Breast epithelium (tissue), 4 donors: Measurements from ENCODE around the gene LCN10. TPM values are rescaled to one million over a fixed set of nuclear protein-coding genes. Genes with fewer than 3 reads are reported as not detected.
"Not testable (repeated sequence)": the region's sequence is repeated elsewhere in the genome, so short reads cannot be mapped to it uniquely, and the experiment has no call there.

Source experiments
- DNase-seq, 2 donors: peaks; one replicate each; pipeline ENCODE4 v3.0.0-alpha.2; 2019; ENCODE audit warnings: low spot score in 2 of 2
- H3K27ac ChIP-seq, 2 donors: fragments of 200-600 bp; sonication (generic) in 1 of 2; one replicate each; pipeline ENCODE4 v1.5.1; 2016 to 2019; ENCODE audit warnings: mild to moderate bottlenecking in 1 of 2
- H3K27me3 ChIP-seq, 2 donors: fragments of 200-600 bp; sonication (generic) in 1 of 2; one replicate each; pipeline versions ENCODE4 v1.5.1 to v1.6.0; 2017 to 2019; ENCODE audit warnings: control low read depth in 1 of 2, mild to moderate bottlenecking in 1 of 2
- H3K36me3 ChIP-seq: fragments of 200-600 bp; one replicate; pipeline ENCODE4 v1.5.1; 2019
- H3K4me1 ChIP-seq, 2 donors: fragments of 200-600 bp; sonication (generic); one replicate each; pipeline ENCODE4 v1.5.1; 2016 to 2019; ENCODE audit warnings: control low read depth in 1 of 2
- H3K4me3 ChIP-seq, 3 donors: fragments of 200-600 bp; sonication (generic); 1 replicate in 2 of 3; 2 replicates in 1 of 3; pipeline ENCODE4 v1.5.1; 2016 to 2019; ENCODE audit warnings: mild to moderate bottlenecking in 3 of 3, moderate library complexity in 2 of 3
- H3K9me3 ChIP-seq, 2 donors: fragments of 200-600 bp; sonication (generic) in 1 of 2; one replicate each; pipeline ENCODE4 v1.5.1; 2016 to 2019; ENCODE audit warnings: control low read depth in 1 of 2
- POLR2A ChIP-seq: fragments of 450-650 bp; IDR thresholded peaks from one replicate; pipeline ENCODE4 v1.6.1; 2016; ENCODE audit warnings: antibody characterized with exemption, mild to moderate bottlenecking, moderate library complexity
- POLR2AphosphoS5 ChIP-seq, 3 donors: sonication (generic); formaldehyde crosslinking; IDR thresholded peaks; one replicate each; pipeline ENCODE4 v1.6.1; 2017; ENCODE audit warnings: antibody characterized with exemption in 3 of 3
- intact Hi-C: fragments of 100-400 bp; cut with DNase I; formaldehyde crosslinking; loops from one replicate; pipeline ENCODE4 v1.15.1; 2023; ENCODE audit warnings: low total_unique reads
- total RNA-seq, 3 donors: library from RNA; depleted of rRNA; stranded (reverse); fragments of >200 nt; gene quantifications; one replicate each; pipeline ENCODE4 v1.1.0, GENCODE V29; 2016
- TF ChIP-seq, protein P1 (sequence below), 3 donors: fragments of 450-650 bp; IDR thresholded peaks; one replicate each; pipeline ENCODE4 v1.5.1; 2016 to 2017; ENCODE audit warnings: antibody characterized with exemption in 3 of 3, mild to moderate bottlenecking in 3 of 3, moderate library complexity in 3 of 3

LCN10 gene
- total RNA-seq, 3 donors from 2014 or later, result 0.73 to 6.9 (median 6.7) TPM

DNA sequence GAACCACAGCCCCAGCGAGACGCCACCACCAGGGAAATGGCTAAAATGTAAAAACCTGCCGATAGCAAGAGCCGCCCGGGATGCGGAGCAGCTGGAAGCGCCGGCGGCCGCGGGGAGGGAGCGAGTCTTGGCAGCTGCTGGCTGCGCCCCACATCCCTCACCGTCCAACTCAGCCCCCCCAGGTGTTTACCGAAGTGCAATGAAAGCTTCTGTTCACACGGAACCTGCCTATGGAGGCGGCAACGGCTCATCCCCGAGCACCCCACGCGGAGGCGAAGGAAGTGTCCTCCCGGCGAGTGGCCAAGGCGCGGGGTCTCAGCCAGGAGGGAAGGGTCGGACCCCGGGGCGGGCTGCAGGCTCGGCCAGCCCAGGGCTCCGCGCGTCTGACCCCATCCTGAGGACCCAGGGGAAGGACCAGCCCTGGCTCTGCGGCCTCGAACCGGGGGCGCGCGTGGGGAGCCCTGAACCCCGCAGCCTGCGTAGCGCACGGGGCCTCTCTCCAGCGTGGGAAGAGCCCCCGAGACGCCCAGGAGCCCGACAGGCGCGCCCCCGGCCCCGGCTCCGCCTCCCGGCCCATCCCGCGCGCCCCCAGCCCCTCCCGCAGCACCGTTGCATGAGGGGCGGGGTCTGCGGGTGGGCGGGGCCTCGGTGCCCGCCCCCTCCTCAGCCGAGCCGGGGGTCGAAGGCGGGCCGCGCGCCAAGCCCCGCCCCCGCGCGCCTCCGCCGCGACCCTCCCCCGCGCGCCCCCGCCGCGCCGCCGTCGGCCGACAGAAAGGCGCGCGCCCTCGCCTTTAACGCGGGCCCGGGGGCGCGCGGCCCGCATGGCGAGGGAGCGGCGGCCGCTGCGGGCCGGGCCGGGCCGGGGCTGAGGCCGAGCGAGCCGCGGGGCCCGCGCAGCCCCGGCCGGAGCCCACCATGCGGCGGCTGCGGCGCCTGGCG is 30.7 kb downstream of the LCN10 start, which contains the start of gene DIPK1B:
Gene DIPK1B, plus strand, starts transcription at position 822 of the 939 bp plus-strand sequence. Its CDS starts 94 bp downstream, at position 916.
- DNase-seq, result no peak
- H3K4me1 ChIP-seq, result no peaks in the 10 kb centered on the region
- no peaks in the 10 kb centered on the region for H3K36me3 ChIP-seq
- intact Hi-C loops, result no loop called here
- peak within 1 kb of the TSS in 1 of 2 donors; percentile 7 for H3K27ac ChIP-seq
- no peaks in the 10 kb centered on the region for H3K27me3 ChIP-seq
- TF ChIP-seq POLR2A, result no peak
- TF ChIP-seq POLR2AphosphoS5 (IDR thresholded peaks at IDR 0.05), result no peak
- H3K9me3 ChIP-seq, result no peaks in the 10 kb centered on the region
- H3K4me3 ChIP-seq, result peak within 1 kb of the TSS; percentile 45 to 78 (median 65)

DNA sequence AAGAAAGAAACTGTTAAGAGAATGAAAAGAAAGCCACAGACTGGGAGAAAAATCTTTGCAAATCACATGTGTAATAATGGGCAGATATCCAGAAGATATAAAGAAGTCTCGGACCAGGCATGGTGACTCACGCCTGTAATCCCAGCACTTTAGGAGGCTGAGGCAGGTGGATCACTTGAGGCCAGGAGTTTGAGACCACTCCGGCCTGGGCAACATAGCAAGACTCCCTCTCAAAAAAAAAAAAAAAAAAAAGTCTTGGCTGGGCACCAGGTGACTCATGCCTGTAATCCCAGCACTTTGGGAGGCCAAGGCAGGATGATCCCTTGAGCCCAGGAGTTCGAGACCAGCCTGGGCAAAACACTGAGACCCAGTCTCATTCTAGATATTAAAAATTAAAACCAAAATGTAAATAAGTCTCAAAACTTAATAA is 31.5 kb downstream of the LCN10 start:
- H3K36me3 ChIP-seq, H3K4me1 ChIP-seq, H3K9me3 ChIP-seq, H3K27me3 ChIP-seq, intact Hi-C loops, DNase-seq, H3K27ac ChIP-seq: not testable (repeated sequence)
- H3K4me3 ChIP-seq, result peak overlapping the region in 1 of 3 donors; percentile 65

DNA sequence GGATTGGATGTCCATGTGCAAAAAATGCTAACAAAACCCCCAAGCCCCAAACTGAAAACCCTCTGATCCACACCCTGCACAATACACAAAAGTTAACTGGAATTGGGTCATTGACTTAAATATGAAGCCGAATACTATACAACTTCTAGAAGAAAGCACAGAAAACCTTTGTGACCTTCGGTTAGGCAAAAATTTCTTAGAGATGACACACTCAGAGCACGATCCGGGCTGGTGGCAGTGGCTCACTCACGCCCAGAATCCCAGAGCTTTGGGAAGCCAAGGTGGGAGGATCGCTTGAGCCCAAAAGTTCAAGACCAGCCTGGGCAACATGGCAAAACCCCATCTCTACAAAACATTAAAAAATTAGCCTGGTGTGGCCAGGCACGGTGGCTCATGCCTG is 32.2 kb downstream of the LCN10 start:
- no peak for DNase-seq
- Histone ChIP-seq H3K9me3 (no peaks in the 10 kb centered on the region), H3K4me3 (no peak overlapping the region), H3K36me3 (no peaks in the 10 kb centered on the region), H3K27me3 (no peaks in the 10 kb centered on the region), H3K4me1 (no peaks in the 10 kb centered on the region), H3K27ac (no peak overlapping the region)
- TF ChIP-seq POLR2AphosphoS5 (IDR thresholded peaks at IDR 0.05) (no peak), POLR2A (no peak)
- TF ChIP-seq, protein P1, sequence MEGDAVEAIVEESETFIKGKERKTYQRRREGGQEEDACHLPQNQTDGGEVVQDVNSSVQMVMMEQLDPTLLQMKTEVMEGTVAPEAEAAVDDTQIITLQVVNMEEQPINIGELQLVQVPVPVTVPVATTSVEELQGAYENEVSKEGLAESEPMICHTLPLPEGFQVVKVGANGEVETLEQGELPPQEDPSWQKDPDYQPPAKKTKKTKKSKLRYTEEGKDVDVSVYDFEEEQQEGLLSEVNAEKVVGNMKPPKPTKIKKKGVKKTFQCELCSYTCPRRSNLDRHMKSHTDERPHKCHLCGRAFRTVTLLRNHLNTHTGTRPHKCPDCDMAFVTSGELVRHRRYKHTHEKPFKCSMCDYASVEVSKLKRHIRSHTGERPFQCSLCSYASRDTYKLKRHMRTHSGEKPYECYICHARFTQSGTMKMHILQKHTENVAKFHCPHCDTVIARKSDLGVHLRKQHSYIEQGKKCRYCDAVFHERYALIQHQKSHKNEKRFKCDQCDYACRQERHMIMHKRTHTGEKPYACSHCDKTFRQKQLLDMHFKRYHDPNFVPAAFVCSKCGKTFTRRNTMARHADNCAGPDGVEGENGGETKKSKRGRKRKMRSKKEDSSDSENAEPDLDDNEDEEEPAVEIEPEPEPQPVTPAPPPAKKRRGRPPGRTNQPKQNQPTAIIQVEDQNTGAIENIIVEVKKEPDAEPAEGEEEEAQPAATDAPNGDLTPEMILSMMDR (IDR thresholded peaks at IDR 0.05), result no peak
- intact Hi-C loops, result no loop called here

DNA sequence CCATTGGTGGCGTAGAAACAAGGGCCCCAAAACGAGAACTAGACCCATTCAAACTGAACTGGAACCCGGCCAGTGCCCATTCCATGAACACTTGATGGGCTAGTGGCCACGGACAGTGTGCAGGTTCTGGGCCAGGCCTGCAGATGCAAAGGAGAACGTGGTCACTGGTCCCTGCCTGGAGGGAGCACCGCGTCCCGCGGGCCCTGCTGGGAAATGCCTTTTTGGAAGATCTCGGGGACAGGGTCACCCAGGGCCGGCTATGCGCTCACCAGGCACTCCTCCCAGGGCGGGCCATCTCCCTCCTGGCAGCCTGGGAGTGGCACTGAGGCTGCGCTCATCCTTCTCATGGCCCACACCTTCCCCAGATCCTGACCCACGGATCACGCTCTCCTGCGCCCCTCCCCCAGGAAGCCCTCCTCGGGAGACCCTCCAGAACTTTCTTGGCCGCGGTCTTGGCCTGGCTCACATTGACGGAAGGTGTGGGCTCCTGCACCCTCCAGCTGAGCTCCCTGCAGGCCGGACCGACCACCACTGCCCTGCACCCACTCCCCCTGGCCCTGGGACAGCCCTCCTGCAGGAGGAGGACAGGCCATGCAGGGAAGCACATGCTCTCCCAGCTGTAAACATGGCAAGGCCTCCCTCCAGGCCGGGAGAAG is 33.2 kb downstream of the LCN10 start:
- no peaks in the 10 kb centered on the region for H3K9me3 ChIP-seq
- intact Hi-C loops, result no loop called here
- H3K27ac ChIP-seq, result no peak overlapping the region
- DNase-seq, result no peak
- no peak overlapping the region for H3K4me3 ChIP-seq
- H3K36me3 ChIP-seq, result no peaks in the 10 kb centered on the region
- TF ChIP-seq POLR2A (no peak), POLR2AphosphoS5 (IDR thresholded peaks at IDR 0.05) (no peak)
- TF ChIP-seq, protein P1 (IDR thresholded peaks at IDR 0.05), result no peak
- no peaks in the 10 kb centered on the region for H3K4me1 ChIP-seq
- H3K27me3 ChIP-seq, result no peaks in the 10 kb centered on the region

DNA sequence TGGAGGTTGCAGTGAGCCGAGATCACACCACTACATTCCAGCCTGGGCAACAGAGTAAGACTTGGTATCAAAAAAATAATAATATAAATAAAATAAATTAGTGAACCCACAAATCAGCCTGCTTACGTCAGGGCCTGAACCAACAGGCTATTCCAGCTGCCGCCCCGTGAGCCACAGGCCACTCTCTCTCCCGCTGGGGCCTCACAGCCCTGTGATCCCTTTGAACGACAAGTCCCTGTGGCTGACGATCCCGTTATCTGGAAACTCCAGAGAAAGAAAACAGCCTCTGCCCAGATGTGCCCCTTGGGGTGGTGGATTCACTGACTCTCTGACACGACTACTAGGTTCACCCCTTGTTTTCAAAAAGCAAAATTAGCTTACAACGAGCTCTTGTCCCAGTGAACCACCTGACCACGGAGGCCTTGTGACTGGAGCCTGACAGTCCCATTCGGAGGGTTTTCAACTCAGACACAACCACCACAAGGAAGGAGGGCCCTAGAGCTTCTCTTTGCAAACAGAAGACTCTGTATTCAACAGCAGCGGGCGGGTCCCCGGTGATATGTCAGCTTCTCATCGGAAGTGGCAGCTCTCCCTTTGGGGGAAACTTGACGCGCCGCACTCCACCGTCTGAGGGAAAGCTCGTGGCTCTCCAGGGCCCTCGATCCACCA is 34.8 kb downstream of the LCN10 start:
- Histone ChIP-seq H3K4me3 (no peak overlapping the region), H3K4me1 (no peaks in the 10 kb centered on the region), H3K9me3 (no peaks in the 10 kb centered on the region), H3K27ac (no peak overlapping the region), H3K36me3 (no peaks in the 10 kb centered on the region), H3K27me3 (no peaks in the 10 kb centered on the region)
- TF ChIP-seq POLR2A, result no peak
- TF ChIP-seq, protein P1 (IDR thresholded peaks at IDR 0.05), result no peak
- no peak for TF ChIP-seq POLR2AphosphoS5 (IDR thresholded peaks at IDR 0.05)
- intact Hi-C loops, result no loop called here
- no peak for DNase-seq
